ENCODE data around the gene SBK1. TPM values are rescaled to one million over a fixed set of nuclear protein-coding genes. Genes with fewer than 3 reads are reported as not detected.

SBK1 gene
- total RNA-seq, 1 donor from 2014 or later: not detected

- H3K9me3 ChIP-seq: no peaks in the 10 kb centered on the region
- H3K27ac ChIP-seq: no peak overlapping the region
- no peak overlapping the region for H3K4me3 ChIP-seq
- DNase-seq (ENCODE audit: low spot score in 2 of 2): no peak
- H3K4me1 ChIP-seq: no peaks in the 10 kb centered on the region
- TF ChIP-seq CTCF (IDR thresholded peaks at IDR 0.05): peak; percentile 61 to 74 (median 70)
- no peaks in the 10 kb centered on the region for H3K36me3 ChIP-seq
- H3K27me3 ChIP-seq: no peaks in the 10 kb centered on the region
- intact Hi-C loops (cut with DNase I): loop anchor here (1.0 kb wide), 1 partner anchor 40 kb away; no protein-coding TSS in a partner anchor
Measured at GRCh38 chr16:28317040-28317880, 24.9 kb downstream of the SBK1 start.

GRCh38 chr16:28318042-28318744 lies 25.9 kb downstream of the SBK1 start:
- Histone ChIP-seq H3K36me3 (no peaks in the 10 kb centered on the region), H3K9me3 (no peaks in the 10 kb centered on the region), H3K27ac (no peak overlapping the region), H3K4me3 (no peak overlapping the region), H3K4me1 (no peaks in the 10 kb centered on the region), H3K27me3 (no peaks in the 10 kb centered on the region)
- no peak for DNase-seq (ENCODE audit: low spot score in 2 of 2)
- intact Hi-C loops (cut with DNase I): no loop called here
- TF ChIP-seq CTCF (IDR thresholded peaks at IDR 0.05): no peak

GRCh38 chr16:28319476-28320022 lies 27.2 kb downstream of the SBK1 start:
- Histone ChIP-seq H3K27me3 (no peaks in the 10 kb centered on the region), H3K36me3 (no peaks in the 10 kb centered on the region), H3K9me3 (no peaks in the 10 kb centered on the region), H3K4me3 (no peak overlapping the region), H3K27ac (no peak overlapping the region), H3K4me1 (no peaks in the 10 kb centered on the region)
- no peak for DNase-seq (ENCODE audit: low spot score in 2 of 2)
- intact Hi-C loops (cut with DNase I): no loop called here
- no peak for TF ChIP-seq CTCF (IDR thresholded peaks at IDR 0.05)

GRCh38 chr16:28320023-28320561 lies 27.8 kb downstream of the SBK1 start:
- no peaks in the 10 kb centered on the region for H3K9me3 ChIP-seq
- H3K36me3 ChIP-seq: no peaks in the 10 kb centered on the region
- intact Hi-C loops (cut with DNase I): no loop called here
- no peak overlapping the region for H3K4me3 ChIP-seq
- no peak for DNase-seq (ENCODE audit: low spot score in 2 of 2)
- no peaks in the 10 kb centered on the region for H3K4me1 ChIP-seq
- no peaks in the 10 kb centered on the region for H3K27me3 ChIP-seq
- H3K27ac ChIP-seq: no peak overlapping the region
- TF ChIP-seq CTCF (IDR thresholded peaks at IDR 0.05): no peak

- H3K27ac ChIP-seq: no peak overlapping the region
- no peak for DNase-seq (ENCODE audit: low spot score in 2 of 2)
- H3K9me3 ChIP-seq: no peaks in the 10 kb centered on the region
- no peak overlapping the region for H3K4me3 ChIP-seq
- no peaks in the 10 kb centered on the region for H3K36me3 ChIP-seq
- no peaks in the 10 kb centered on the region for H3K4me1 ChIP-seq
- H3K27me3 ChIP-seq: no peaks in the 10 kb centered on the region
- intact Hi-C loops (cut with DNase I): no loop called here
- no peak for TF ChIP-seq CTCF (IDR thresholded peaks at IDR 0.05)
Measured at GRCh38 chr16:28320741-28321140, 28.4 kb downstream of the SBK1 start.

Measured in ascending aorta (tissue), 2 donors.